ENCODE measurements around the gene VPS26C. TPM values are rescaled to one million over a fixed set of nuclear protein-coding genes. Genes with fewer than 3 reads are reported as not detected.
A peak's percentile ranks its signal among the peaks of the same experiment; 100 is the strongest.

The VPS26C gene
- total and polyA plus RNA-seq, 10 of the 15 experiments (the other 5 are each of a cell fraction or from before 2014, with no cell fraction given) = 32.5 to 65.1 (median 48.0) TPM

- 98% methylated on average over 16 of the region's 16 CpGs for WGBS (ENCODE audit: insufficient coverage, insufficient replicate concordance, low lambda C conversion rate, missing lambda C conversion rate)
- no peak for DNase-seq (ENCODE audit: low read depth, low spot score)
- Histone ChIP-seq H3K9ac (ENCODE audit: control insufficient read depth, insufficient read depth, low read length) (no peak overlapping the region), H3K36me3 (ENCODE audit: control insufficient read depth in 2 of 2, insufficient read depth in 2 of 2, low read length in 1 of 2) (peaks cover 11 to 31% of the 10 kb centered on the region in 2 experiments), H3K4me1 (ENCODE audit: control insufficient read depth, insufficient read depth, low read length) (no peaks in the 10 kb centered on the region), H2AFZ (ENCODE audit: control insufficient read depth, low read depth, low read length) (no peak overlapping the region), H3K9me3 (replicated peaks; ENCODE audit: control insufficient read depth, insufficient read depth, low read length) (no peaks in the 10 kb centered on the region; the same call in 2 of the 3 replicates), H3K4me3 (no peak overlapping the region), H3K4me2 (ENCODE audit: control insufficient read depth, insufficient read depth) (no peak overlapping the region), H3K27me3 (replicated peaks in 1 of 2; ENCODE audit: control insufficient read depth in 2 of 2, insufficient read depth in 2 of 2, low read length in 1 of 2) (no peaks in the 10 kb centered on the region), H3K79me2 (ENCODE audit: control insufficient read depth, insufficient read depth, low read length) (no peaks in the 10 kb centered on the region), H3K27ac (ENCODE audit: control insufficient read depth, insufficient read depth) (no peak overlapping the region), H4K20me1 (ENCODE audit: control insufficient read depth, insufficient read depth) (no peaks in the 10 kb centered on the region)
- ChIA-PET POLR2A (no interaction called here), CTCF (interaction anchor here (1.0 kb wide), 1 partner anchor 33 kb away, joined by 3 read pairs; no protein-coding TSS in a partner anchor), RAD21 (ENCODE audit: unreplicated experiment) (interaction anchor here (1.6 kb wide), 1 partner anchor 7 kb away, joined by 4 read pairs; no protein-coding TSS in a partner anchor), SMC1A (ENCODE audit: uncharacterized antibody, unreplicated experiment) (no interaction called here)
- intact Hi-C loops (cut with micrococcal nuclease; ENCODE audit: unreplicated experiment) (no loop called here), in situ Hi-C loops (cut with MboI) (no loop called here)
- BruUV-seq (replicated peaks) = no TSS peak
- no peak for TF ChIP-seq PML (IDR thresholded peaks at IDR 0.05; ENCODE audit: low read length)
- no peak for TF ChIP-seq ZBED1 (IDR thresholded peaks at IDR 0.05; ENCODE audit: borderline replicate concordance)
- no peak for TF ChIP-seq LARP7 (IDR thresholded peaks at IDR 0.05)
- no peak for FAIRE-seq
- no peak for ATAC-seq
Measured at GRCh38 chr21:37200641-37201480, 66.3 kb downstream of the VPS26C start.

- Histone ChIP-seq H3K4me2 (ENCODE audit: control insufficient read depth, insufficient read depth) (no peak overlapping the region), H3K4me3 (no peak overlapping the region), H3K36me3 (ENCODE audit: control insufficient read depth in 2 of 2, insufficient read depth in 2 of 2, low read length in 1 of 2) (peaks cover 13 to 36% of the 10 kb centered on the region in 2 experiments), H4K20me1 (ENCODE audit: control insufficient read depth, insufficient read depth) (no peaks in the 10 kb centered on the region), H3K27me3 (replicated peaks in 1 of 2; ENCODE audit: control insufficient read depth in 2 of 2, insufficient read depth in 2 of 2, low read length in 1 of 2) (no peaks in the 10 kb centered on the region), H3K27ac (ENCODE audit: control insufficient read depth, insufficient read depth) (no peak overlapping the region), H2AFZ (ENCODE audit: control insufficient read depth, low read depth, low read length) (no peak overlapping the region), H3K4me1 (ENCODE audit: control insufficient read depth, insufficient read depth, low read length) (no peaks in the 10 kb centered on the region), H3K9ac (ENCODE audit: control insufficient read depth, insufficient read depth, low read length) (no peak overlapping the region), H3K79me2 (ENCODE audit: control insufficient read depth, insufficient read depth, low read length) (no peaks in the 10 kb centered on the region), H3K9me3 (replicated peaks; ENCODE audit: control insufficient read depth, insufficient read depth, low read length) (no peaks in the 10 kb centered on the region)
- ChIA-PET SMC1A (ENCODE audit: uncharacterized antibody, unreplicated experiment) (interaction anchor here (1.2 kb wide), 1 partner anchor 13 kb away, joined by 3 read pairs; no protein-coding TSS in a partner anchor), POLR2A (no interaction called here), RAD21 (ENCODE audit: unreplicated experiment) (interaction anchor here (1.6 kb wide), 1 partner anchor 9 kb away, joined by 4 read pairs; no protein-coding TSS in a partner anchor), CTCF (no interaction called here)
- in situ Hi-C loops (cut with MboI) = no loop called here
- no peak for DNase-seq (ENCODE audit: low read depth, low spot score)
- intact Hi-C loops (cut with micrococcal nuclease; ENCODE audit: unreplicated experiment) = no loop called here
- no TSS peak for BruUV-seq (replicated peaks)
- no peak for ATAC-seq
- FAIRE-seq = no peak
- WGBS (ENCODE audit: insufficient coverage, insufficient replicate concordance, low lambda C conversion rate, missing lambda C conversion rate) = 91% methylated on average over 11 of the region's 11 CpGs
- TF ChIP-seq MTA2 (IDR thresholded peaks at IDR 0.05; ENCODE audit: low read depth) (no peak), KDM1A (IDR thresholded peaks at IDR 0.05; ENCODE audit: borderline replicate concordance) (no peak), BCL11A (IDR thresholded peaks at IDR 0.05; ENCODE audit: low read depth, low read length) (no peak), ZZZ3 (IDR thresholded peaks at IDR 0.05; ENCODE audit: control insufficient read depth, insufficient read length, low read depth) (no peak), CBFB (IDR thresholded peaks at IDR 0.05; ENCODE audit: low read depth) (no peak), IRF3 (IDR thresholded peaks at IDR 0.05) (no peak), POLR2A (IDR thresholded peaks at IDR 0.05; ENCODE audit: low read depth, low read length) (0 out of 2 replicates have a peak, but pooled peaks have one; percentile 27), CHD2 (IDR thresholded peaks at IDR 0.05; ENCODE audit: borderline replicate concordance, low read depth, low read length) (no peak)
- TF ChIP-seq, protein P1, sequence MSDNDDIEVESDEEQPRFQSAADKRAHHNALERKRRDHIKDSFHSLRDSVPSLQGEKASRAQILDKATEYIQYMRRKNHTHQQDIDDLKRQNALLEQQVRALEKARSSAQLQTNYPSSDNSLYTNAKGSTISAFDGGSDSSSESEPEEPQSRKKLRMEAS (IDR thresholded peaks at IDR 0.05; ENCODE audit: low read depth, low read length) = no peak
Measured at GRCh38 chr21:37199057-37199924, 67.8 kb downstream of the VPS26C start.
